ENCODE data around the gene ELMO1. TPM values are rescaled to one million over a fixed set of nuclear protein-coding genes. Genes with fewer than 3 reads are reported as not detected.

Gene ELMO1
- total and polyA plus RNA-seq, 2 of the 13 experiments (the other 11 are each of a cell fraction or from before 2014, with no cell fraction given): 0.11 to 0.17 TPM

GRCh38 chr7:37282093-37282444 is 166.6 kb downstream of the ELMO1 start:
- no peak for FAIRE-seq
- Histone ChIP-seq H3K36me3 (replicated peaks in 1 of 2; ENCODE audit: control insufficient read depth in 1 of 2, insufficient read depth in 2 of 2, low read length in 2 of 2) (no peaks in the 10 kb centered on the region), H3K9me3 (ENCODE audit: low read length) (no peaks in the 10 kb centered on the region), H3K4me3 (replicated peaks in 1 of 3; ENCODE audit: insufficient read depth in 1 of 3, low read depth in 2 of 3, low read length in 3 of 3) (no peak overlapping the region), H3K4me2 (ENCODE audit: low read depth, low read length) (no peak overlapping the region), H3K79me2 (ENCODE audit: insufficient read depth, low read length) (no peaks in the 10 kb centered on the region), H3K4me1 (ENCODE audit: insufficient read depth, low read length) (no peaks in the 10 kb centered on the region), H3K9ac (ENCODE audit: insufficient read depth, low read depth, low read length) (no peak overlapping the region), H2AFZ (ENCODE audit: low read length) (no peak overlapping the region), H3K27ac (ENCODE audit: extremely low read length, insufficient read depth, low read length) (no peak overlapping the region), H4K20me1 (ENCODE audit: insufficient read depth, low read length) (no peaks in the 10 kb centered on the region), H3K27me3 (ENCODE audit: control insufficient read depth in 1 of 2, insufficient read depth in 2 of 2, low read length in 2 of 2) (no peaks in the 10 kb centered on the region)
- TF ChIP-seq SOX6 (IDR thresholded peaks at IDR 0.05) (no peak), SOX6 (CRISPR knock-in tag; IDR thresholded peaks at IDR 0.05) (no peak), ZNF703 (CRISPR knock-in tag; IDR thresholded peaks at IDR 0.05; ENCODE audit: borderline replicate concordance) (no peak), ZNF674 (CRISPR knock-in tag; IDR thresholded peaks at IDR 0.05; ENCODE audit: low read depth) (no peak), REPIN1 (CRISPR knock-in tag; IDR thresholded peaks at IDR 0.05; ENCODE audit: borderline replicate concordance, low read depth) (no peak), ZNF354B (CRISPR knock-in tag; IDR thresholded peaks at IDR 0.05) (no peak), KDM4B (CRISPR knock-in tag; IDR thresholded peaks at IDR 0.05) (no peak), ZNF547 (CRISPR knock-in tag; IDR thresholded peaks at IDR 0.05) (no peak)
- TF ChIP-seq, protein P1, sequence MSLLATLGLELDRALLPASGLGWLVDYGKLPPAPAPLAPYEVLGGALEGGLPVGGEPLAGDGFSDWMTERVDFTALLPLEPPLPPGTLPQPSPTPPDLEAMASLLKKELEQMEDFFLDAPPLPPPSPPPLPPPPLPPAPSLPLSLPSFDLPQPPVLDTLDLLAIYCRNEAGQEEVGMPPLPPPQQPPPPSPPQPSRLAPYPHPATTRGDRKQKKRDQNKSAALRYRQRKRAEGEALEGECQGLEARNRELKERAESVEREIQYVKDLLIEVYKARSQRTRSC (CRISPR knock-in tag; IDR thresholded peaks at IDR 0.05; ENCODE audit: low read depth): no peak
- TF ChIP-seq, protein P2, sequence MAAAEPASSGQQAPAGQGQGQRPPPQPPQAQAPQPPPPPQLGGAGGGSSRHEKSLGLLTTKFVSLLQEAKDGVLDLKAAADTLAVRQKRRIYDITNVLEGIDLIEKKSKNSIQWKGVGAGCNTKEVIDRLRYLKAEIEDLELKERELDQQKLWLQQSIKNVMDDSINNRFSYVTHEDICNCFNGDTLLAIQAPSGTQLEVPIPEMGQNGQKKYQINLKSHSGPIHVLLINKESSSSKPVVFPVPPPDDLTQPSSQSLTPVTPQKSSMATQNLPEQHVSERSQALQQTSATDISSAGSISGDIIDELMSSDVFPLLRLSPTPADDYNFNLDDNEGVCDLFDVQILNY (CRISPR knock-in tag; conservative IDR thresholded peaks at IDR 0.05): no peak
- no TSS peak for BruUV-seq (replicated peaks)
- CTCF ChIA-PET (ENCODE audit: low intra/inter-chr PET ratio, low total read pairs): no interaction called here
- in situ Hi-C loops (cut with HindIII; ENCODE audit: extremely low pct_ligation_motif_present, low pct_unique_long_range_greater_than_20kb) (loop anchor here (10.0 kb wide), 1 partner anchor 233 kb away; no protein-coding TSS in a partner anchor), intact Hi-C loops (cut with micrococcal nuclease; ENCODE audit: unreplicated experiment) (no loop called here)
- DNase-seq (ENCODE audit: low spot score): no peak
- POLR2A ChIA-PET: no interaction called here
- no peak for ATAC-seq
- WGBS (ENCODE audit: low lambda C conversion rate): 12% methylated on average over 4 of the region's 4 CpGs

All from HepG2 (cell line).